Germinal center (tissue), 1 donor: ENCODE data around the gene SH3YL1.

Experiments
- DNase-seq: peaks from one replicate; pipeline ENCODE4 v3.0.0; 2012; ENCODE audit warnings: mixed read lengths, low spot score

SH3YL1 gene

GRCh38 chr2:257842-258241 lies 6.0 kb downstream of the SH3YL1 start:
- no peak for DNase-seq

GRCh38 chr2:257429-257828 lies 6.4 kb downstream of the SH3YL1 start:
- no peak for DNase-seq

- no peak for DNase-seq
These were observed 7.7 kb downstream of the SH3YL1 start for GRCh38 chr2:256094-256493.

- DNase-seq: no peak
These were observed 8.6 kb downstream of the SH3YL1 start for GRCh38 chr2:255195-255594.

GRCh38 chr2:254241-254640 lies 9.6 kb downstream of the SH3YL1 start:
- no peak for DNase-seq

- no peak for DNase-seq
These were observed 10.6 kb downstream of the SH3YL1 start for GRCh38 chr2:253202-253638.

GRCh38 chr2:252001-252602 lies 11.7 kb downstream of the SH3YL1 start:
- DNase-seq: no peak

- no peak for DNase-seq
These were observed 14.2 kb downstream of the SH3YL1 start for GRCh38 chr2:249538-250042.

GRCh38 chr2:248724-249123 lies 15.1 kb downstream of the SH3YL1 start:
- DNase-seq: no peak

GRCh38 chr2:246489-247144 lies 17.2 kb downstream of the SH3YL1 start:
- DNase-seq: peak; percentile 20

GRCh38 chr2:244547-244946 lies 19.3 kb downstream of the SH3YL1 start:
- DNase-seq: no peak

- DNase-seq: no peak
These were observed 25.0 kb downstream of the SH3YL1 start for GRCh38 chr2:238869-239268.

GRCh38 chr2:238431-238830 lies 25.4 kb downstream of the SH3YL1 start:
- no peak for DNase-seq

- no peak for DNase-seq
These were observed 26.0 kb downstream of the SH3YL1 start for GRCh38 chr2:237878-238277.

- no peak for DNase-seq
These were observed 26.8 kb downstream of the SH3YL1 start for GRCh38 chr2:236993-237539.

GRCh38 chr2:234421-234820 lies 29.4 kb downstream of the SH3YL1 start:
- DNase-seq: no peak

GRCh38 chr2:233030-233429 lies 30.8 kb downstream of the SH3YL1 start:
- DNase-seq: no peak

GRCh38 chr2:231521-232185 lies 32.2 kb downstream of the SH3YL1 start:
- DNase-seq: no peak

- no peak for DNase-seq
These were observed 35.1 kb downstream of the SH3YL1 start for GRCh38 chr2:228518-229278.

GRCh38 chr2:228115-228514 lies 35.7 kb downstream of the SH3YL1 start:
- no peak for DNase-seq

- DNase-seq: no peak
These were observed 39.7 kb downstream of the SH3YL1 start for GRCh38 chr2:223971-224760.
